Epithelial cell of proximal tubule (primary cell): Measurements from ENCODE around the gene KCNAB1. TPM values are rescaled to one million over a fixed set of nuclear protein-coding genes. Genes with fewer than 3 reads are reported as not detected.

Experiments used
- DNase-seq: peaks from one replicate; pipeline ENCODE4 v3.0.0-alpha.2; 2011; ENCODE audit warnings: low read depth
- H3K4me3 ChIP-seq: 2 replicates; pipeline ENCODE4 v1.5.1; 2011; ENCODE audit warnings: low read depth, mild to moderate bottlenecking, low read length
- total RNA-seq: library from RNA; depleted of rRNA; stranded (reverse); fragments of >200 nt; gene quantifications from 2 replicates; pipeline ENCODE4 v1.2.3, GENCODE V29; 2015
- TF ChIP-seq, protein P1 (sequence below): conservative IDR thresholded peaks from 2 replicates; pipeline ENCODE4 v1.5.1; 2012; ENCODE audit warnings: low read depth, mild to moderate bottlenecking, low read length

KCNAB1 gene
- total RNA-seq, 1 donor from 2014 or later, result not detected

DNA sequence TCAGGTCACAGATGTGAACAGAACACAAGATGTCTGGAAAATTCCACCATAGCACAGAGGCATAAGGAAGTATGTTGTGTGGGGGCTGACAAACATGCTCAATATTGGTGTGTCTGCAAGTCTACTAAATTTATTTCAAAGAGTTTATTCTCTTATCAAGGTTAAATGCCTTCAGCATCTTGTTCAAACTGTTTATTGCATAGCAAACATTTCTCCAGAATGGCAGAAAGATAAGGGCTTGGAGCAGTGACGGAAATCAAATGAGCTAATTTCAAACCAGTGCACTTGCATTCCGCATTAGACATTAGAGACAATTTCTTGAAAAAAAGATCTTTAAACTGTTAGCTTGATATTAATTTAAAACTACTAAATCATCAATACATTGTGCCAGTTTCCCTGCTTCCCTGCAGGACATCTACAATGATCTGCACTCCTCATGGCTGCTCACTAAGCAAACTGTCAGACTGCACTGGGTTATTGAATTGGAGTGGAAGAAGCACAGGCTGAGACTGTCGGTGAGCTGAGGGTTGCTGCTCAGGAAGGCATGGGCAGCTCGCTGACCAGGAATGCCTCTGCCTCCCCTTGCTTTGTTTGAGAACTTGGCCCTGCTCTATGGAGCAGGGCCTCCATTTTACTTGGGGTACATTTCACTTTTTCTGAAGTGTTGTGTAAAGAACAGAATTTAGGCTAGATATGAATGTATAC is 89.4 kb downstream of the KCNAB1 start:
- DNase-seq, result no peak
- TF ChIP-seq, protein P1, sequence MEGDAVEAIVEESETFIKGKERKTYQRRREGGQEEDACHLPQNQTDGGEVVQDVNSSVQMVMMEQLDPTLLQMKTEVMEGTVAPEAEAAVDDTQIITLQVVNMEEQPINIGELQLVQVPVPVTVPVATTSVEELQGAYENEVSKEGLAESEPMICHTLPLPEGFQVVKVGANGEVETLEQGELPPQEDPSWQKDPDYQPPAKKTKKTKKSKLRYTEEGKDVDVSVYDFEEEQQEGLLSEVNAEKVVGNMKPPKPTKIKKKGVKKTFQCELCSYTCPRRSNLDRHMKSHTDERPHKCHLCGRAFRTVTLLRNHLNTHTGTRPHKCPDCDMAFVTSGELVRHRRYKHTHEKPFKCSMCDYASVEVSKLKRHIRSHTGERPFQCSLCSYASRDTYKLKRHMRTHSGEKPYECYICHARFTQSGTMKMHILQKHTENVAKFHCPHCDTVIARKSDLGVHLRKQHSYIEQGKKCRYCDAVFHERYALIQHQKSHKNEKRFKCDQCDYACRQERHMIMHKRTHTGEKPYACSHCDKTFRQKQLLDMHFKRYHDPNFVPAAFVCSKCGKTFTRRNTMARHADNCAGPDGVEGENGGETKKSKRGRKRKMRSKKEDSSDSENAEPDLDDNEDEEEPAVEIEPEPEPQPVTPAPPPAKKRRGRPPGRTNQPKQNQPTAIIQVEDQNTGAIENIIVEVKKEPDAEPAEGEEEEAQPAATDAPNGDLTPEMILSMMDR, result no peak

DNA sequence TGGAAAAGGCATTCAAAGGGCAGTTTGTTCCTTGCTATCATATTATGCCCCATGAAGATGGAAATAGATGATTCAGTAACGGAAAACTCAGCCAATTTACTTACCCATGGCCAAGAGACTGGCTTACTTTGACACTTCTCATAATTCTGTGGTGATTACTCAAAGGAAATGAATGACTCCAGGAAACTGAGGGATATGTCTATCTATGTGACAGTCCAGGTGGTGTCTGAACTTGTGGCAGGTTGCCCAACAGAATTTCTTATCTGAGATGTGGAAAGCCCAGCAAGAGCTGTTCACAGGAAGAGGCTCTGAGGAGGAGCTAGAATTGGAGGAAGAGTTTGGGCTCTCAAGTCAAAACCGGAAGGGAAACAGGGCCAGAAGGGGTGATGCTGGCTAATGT is 91.2 kb downstream of the KCNAB1 start:
- TF ChIP-seq, protein P1, result no peak
- no peak for DNase-seq
- H3K4me3 ChIP-seq, result no peak overlapping the region

More for the DNA sequence above, 89.4 kb downstream of the KCNAB1 start:
- H3K4me3 ChIP-seq, result no peak overlapping the region

GRCh38 chr3:156214676-156215075 is 94.3 kb downstream of the KCNAB1 start:
- DNase-seq, result no peak
- TF ChIP-seq, protein P1, result no peak

GRCh38 chr3:156215751-156216150 is 95.4 kb downstream of the KCNAB1 start:
- H3K4me3 ChIP-seq, result no peak overlapping the region
- no peak for DNase-seq
- TF ChIP-seq, protein P1, result no peak

More at GRCh38 chr3:156214676-156215075, 94.3 kb downstream of the KCNAB1 start:
- no peak overlapping the region for H3K4me3 ChIP-seq

DNA sequence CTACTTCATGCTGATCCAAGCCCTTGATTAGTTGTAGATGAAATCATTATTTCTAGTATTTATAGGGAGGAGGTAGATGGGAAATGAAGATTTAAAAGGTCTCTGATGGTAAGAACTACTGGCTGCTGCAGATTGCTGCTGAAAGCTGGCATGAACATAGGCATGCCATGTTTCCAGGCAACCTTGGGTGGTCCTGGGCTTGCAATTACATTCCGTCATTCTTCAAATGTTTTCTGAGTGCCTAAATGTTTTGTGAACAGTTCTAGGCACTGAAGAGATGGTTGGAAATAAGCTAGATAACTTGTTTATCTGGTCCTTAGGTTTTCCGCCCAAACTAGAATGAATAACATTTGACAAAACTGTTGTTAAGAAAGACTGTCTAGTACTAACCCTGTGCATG is 95.8 kb downstream of the KCNAB1 start:
- H3K4me3 ChIP-seq, result no peak overlapping the region
- DNase-seq, result no peak
- TF ChIP-seq, protein P1, result no peak

- TF ChIP-seq, protein P1, result no peak
- DNase-seq, result no peak
- no peak overlapping the region for H3K4me3 ChIP-seq
Measured at GRCh38 chr3:156216852-156217251, 96.5 kb downstream of the KCNAB1 start.
